Naive thymus-derived CD4-positive, alpha-beta T cell (primary cell): ENCODE data around the gene CPNE2. TPM values are rescaled to one million over a fixed set of nuclear protein-coding genes. Genes with fewer than 3 reads are reported as not detected.
A peak's percentile ranks its signal among the peaks of the same experiment; 100 is the strongest.

Experiments
- ATAC-seq: fragments of 150-1000 bp; cut with Tn5 transposase; 2 replicates; pipeline ENCODE4 v1.10.0; 2021; ENCODE audit warnings: mild to moderate bottlenecking, moderate library complexity
- CTCF ChIA-PET: fragments of 350-600 bp; sonication (Branson Sonifier 250); formaldehyde crosslinking; loops from one replicate; lab custom pipeline; 2021; ENCODE audit warnings: antibody characterized with exemption; lab: Charles Lee
- POLR2A ChIA-PET: fragments of 350-600 bp; sonication (Branson Sonifier 250); formaldehyde crosslinking; loops from one replicate; lab custom pipeline; 2021; ENCODE audit warnings: antibody characterized with exemption, inconsistent platforms; lab: Charles Lee
- DNase-seq, 9 donors: peaks; one replicate each; pipeline versions ENCODE4 v3.0.0 to v3.0.0-alpha.2; 2020 to 2022; ENCODE audit warnings: mixed read lengths in 1 of 9
- H3K27ac ChIP-seq: one replicate; pipeline ENCODE4 v1.7.0; 2013; ENCODE audit warnings: mild to moderate bottlenecking, low read depth, low read length, moderate library complexity
- H3K27me3 ChIP-seq, 2 donors: one replicate each; pipeline ENCODE4 v1.7.0; 2013; ENCODE audit warnings: low read length in 2 of 2, mild to moderate bottlenecking in 2 of 2, moderate library complexity in 2 of 2; ENCODE audit not compliant: control insufficient read depth in 2 of 2, insufficient read depth in 2 of 2
- H3K36me3 ChIP-seq, 3 experiments: 1 replicate in 2 of 3; 2 replicates in 1 of 3; pipeline ENCODE4 v1.7.0; 2013; ENCODE audit warnings: low read length in 3 of 3, mild to moderate bottlenecking in 3 of 3, moderate library complexity in 1 of 3; ENCODE audit not compliant: insufficient read depth in 3 of 3, control insufficient read depth in 2 of 3
- H3K4me1 ChIP-seq, 2 donors: one replicate each; pipeline ENCODE4 v1.7.0; 2013; ENCODE audit warnings: low read length in 2 of 2, mild to moderate bottlenecking in 2 of 2, moderate library complexity in 1 of 2; ENCODE audit not compliant: control insufficient read depth in 2 of 2, insufficient read depth in 2 of 2
- H3K4me3 ChIP-seq: 2 replicates; pipeline ENCODE4 v1.7.0; 2013; ENCODE audit warnings: mild to moderate bottlenecking, low read length
- H3K9me3 ChIP-seq, 3 experiments: 1 replicate in 2 of 3; 2 replicates in 1 of 3; pipeline ENCODE4 v1.7.0; 2013; ENCODE audit warnings: low read length in 3 of 3; ENCODE audit not compliant: control insufficient read depth in 2 of 3
- H3K27ac Mint-ChIP-seq, 9 donors: one replicate each; pipeline ENCODE4 v1.8.0; 2020 to 2022; ENCODE audit warnings: mixed read lengths in 9 of 9, mild to moderate bottlenecking in 8 of 9, moderate library complexity in 5 of 9, inconsistent platforms in 2 of 9
- H3K27me3 Mint-ChIP-seq, 5 donors: one replicate each; pipeline ENCODE4 v1.8.0; 2021 to 2022; ENCODE audit warnings: mixed read lengths in 5 of 5, mild to moderate bottlenecking in 1 of 5
- H3K36me3 Mint-ChIP-seq, 5 donors: one replicate each; pipeline ENCODE4 v1.8.0; 2020 to 2022; ENCODE audit warnings: mixed read lengths in 5 of 5, mild to moderate bottlenecking in 3 of 5, inconsistent platforms in 1 of 5
- H3K4me1 Mint-ChIP-seq, 7 donors: one replicate each; pipeline ENCODE4 v1.8.0; 2020 to 2022; ENCODE audit warnings: mixed read lengths in 7 of 7, mild to moderate bottlenecking in 3 of 7, inconsistent platforms in 1 of 7
- H3K4me3 Mint-ChIP-seq, 10 donors: one replicate each; pipeline ENCODE4 v1.8.0; 2020 to 2022; ENCODE audit warnings: mild to moderate bottlenecking in 10 of 10, mixed read lengths in 10 of 10, moderate library complexity in 6 of 10, inconsistent platforms in 2 of 10
- H3K9me3 Mint-ChIP-seq, 11 donors: one replicate each; pipeline ENCODE4 v1.8.0; 2020 to 2022; ENCODE audit warnings: mixed read lengths in 11 of 11, mild to moderate bottlenecking in 4 of 11, inconsistent platforms in 1 of 11, moderate library complexity in 1 of 11
- intact Hi-C, 2 donors: fragments of 100-400 bp; cut with micrococcal nuclease; formaldehyde crosslinking; loops; one replicate each; pipeline ENCODE4 v1.15.1; 2023
- polyA plus RNA-seq, 2 donors: library from polyadenylated mRNA; unstranded; fragments of 300-500 nt; fragmentation: Illumina TruSeq; gene quantifications; one replicate each; pipeline ENCODE4 v1.2.3, GENCODE V29; 2021
- total RNA-seq, 6 experiments: library from RNA in 5 of 6; stranded (reverse) in 5 of 6; gene quantifications; 1 replicate in 5 of 6; 2 replicates in 1 of 6; pipeline ENCODE4 v1.2.3 and lab custom pipeline; 2021 to 2026

The CPNE2 gene
- total and polyA plus RNA-seq, 7 experiments from 2014 or later: 1.1 to 12.6 (median 5.5) TPM

- Histone ChIP-seq H3K27ac (peak overlapping the region; percentile 80), H3K4me3 (peak overlapping the region; percentile 44), H3K27me3 (no peaks in the 10 kb centered on the region), H3K36me3 (no peaks in the 10 kb centered on the region), H3K9me3 (no peaks in the 10 kb centered on the region), H3K4me1 (peaks cover 81 to 88% of the 10 kb centered on the region in 2 donors)
- Mint-ChIP-seq H3K4me3 (peak overlapping the region in 8 of 10 donors; percentile 3 to 73 (median 58)), H3K27ac (peak overlapping the region; percentile 68 to 94 (median 88)), H3K9me3 (no peaks in the 10 kb centered on the region), H3K36me3 (peaks cover 0 to 2% (median 0%) of the 10 kb centered on the region in 5 donors), H3K27me3 (no peaks in the 10 kb centered on the region), H3K4me1 (peaks cover 51 to 98% (median 82%) of the 10 kb centered on the region in 7 donors)
- intact Hi-C loops: no loop called here
- ATAC-seq: no peak
- ChIA-PET CTCF (no interaction called here), POLR2A (interaction anchor here (1.2 kb wide), 1 partner anchor 39 kb away, joined by 3 read pairs; the partner anchor contains the start of gene CPNE2)
- DNase-seq: no peak
These were observed 39.1 kb downstream of the CPNE2 start for GRCh38 chr16:57131351-57131970.

- intact Hi-C loops: no loop called here
- Mint-ChIP-seq H3K36me3 (no peaks in the 10 kb centered on the region), H3K9me3 (no peaks in the 10 kb centered on the region), H3K4me1 (peaks cover 41 to 98% (median 79%) of the 10 kb centered on the region in 7 donors), H3K27ac (peak overlapping the region; percentile 65 to 91 (median 88)), H3K27me3 (no peaks in the 10 kb centered on the region), H3K4me3 (peak overlapping the region in 6 of 10 donors; percentile 18 to 97 (median 25))
- CTCF ChIA-PET: no interaction called here
- Histone ChIP-seq H3K27ac (peak overlapping the region; percentile 80), H3K4me1 (peaks cover 78 to 80% of the 10 kb centered on the region in 2 donors), H3K27me3 (no peaks in the 10 kb centered on the region), H3K36me3 (no peaks in the 10 kb centered on the region), H3K4me3 (no peak overlapping the region), H3K9me3 (no peaks in the 10 kb centered on the region)
- POLR2A ChIA-PET: no interaction called here
- DNase-seq (no peak), ATAC-seq (no peak)
These were observed 40.1 kb downstream of the CPNE2 start for GRCh38 chr16:57132470-57132869.

- no peaks in the 10 kb centered on the region for H3K27me3 ChIP-seq
- H3K27me3 Mint-ChIP-seq: no peaks in the 10 kb centered on the region
- intact Hi-C loops: no loop called here
- peaks cover 0 to 3% (median 0%) of the 10 kb centered on the region in 5 donors for H3K36me3 Mint-ChIP-seq
- DNase-seq (no peak), ATAC-seq (no peak)
- peak overlapping the region in 8 of 9 donors; percentile 65 to 96 (median 93) for H3K27ac Mint-ChIP-seq
- ChIA-PET CTCF (no interaction called here), POLR2A (interaction anchor here (3.4 kb wide), 1 partner anchor 11 kb away, joined by 18 read pairs; no protein-coding TSS in a partner anchor)
- H3K4me1 ChIP-seq: peaks cover 74 to 80% of the 10 kb centered on the region in 2 donors
- no peaks in the 10 kb centered on the region for H3K36me3 ChIP-seq
- H3K9me3 Mint-ChIP-seq: no peaks in the 10 kb centered on the region
- H3K9me3 ChIP-seq: no peaks in the 10 kb centered on the region
- H3K27ac ChIP-seq: peak overlapping the region; percentile 80
- H3K4me1 Mint-ChIP-seq: peaks cover 39 to 96% (median 76%) of the 10 kb centered on the region in 7 donors
- peak overlapping the region in 4 of 10 donors; percentile 21 to 97 (median 89) for H3K4me3 Mint-ChIP-seq
- peak overlapping the region; percentile 75 for H3K4me3 ChIP-seq
These were observed 40.6 kb downstream of the CPNE2 start for GRCh38 chr16:57133031-57133430.

GRCh38 chr16:57133886-57134285 is 41.5 kb downstream of the CPNE2 start:
- POLR2A ChIA-PET: interaction anchor here (0.9 to 3.4 kb wide), 3 partner anchors 10 to 28 kb away, joined by 5 to 18 read pairs (median 6); no protein-coding TSS in a partner anchor
- Mint-ChIP-seq H3K9me3 (peaks cover 0 to 4% (median 0%) of the 10 kb centered on the region in 11 donors), H3K4me1 (peaks cover 42 to 97% (median 79%) of the 10 kb centered on the region in 7 donors), H3K27ac (peak overlapping the region; percentile 88 to 96 (median 95)), H3K36me3 (peaks cover 0 to 4% (median 0%) of the 10 kb centered on the region in 5 donors), H3K4me3 (peak overlapping the region in 9 of 10 donors; percentile 84 to 97 (median 90)), H3K27me3 (no peaks in the 10 kb centered on the region)
- intact Hi-C loops: loop anchor here in 1 of 2 donors (2.0 kb wide), 2 partner anchors 35 to 41 kb away; partner anchors contain the start of gene CPNE2
- CTCF ChIA-PET: interaction anchor here (1.7 kb wide), 1 partner anchor 41 kb away, joined by 8 read pairs; the partner anchor contains the start of gene CPNE2
- peak overlapping the region; percentile 75 for H3K4me3 ChIP-seq
- ATAC-seq (no peak), DNase-seq (no peak)
- peaks cover 68 to 73% of the 10 kb centered on the region in 2 donors for H3K4me1 ChIP-seq
- H3K9me3 ChIP-seq: no peaks in the 10 kb centered on the region
- no peaks in the 10 kb centered on the region for H3K27me3 ChIP-seq
- H3K27ac ChIP-seq: peak overlapping the region; percentile 80
- no peaks in the 10 kb centered on the region for H3K36me3 ChIP-seq

GRCh38 chr16:57134982-57135381 is 42.6 kb downstream of the CPNE2 start:
- Mint-ChIP-seq H3K27ac (peak overlapping the region; percentile 88 to 96 (median 95)), H3K36me3 (peaks cover 0 to 4% (median 0%) of the 10 kb centered on the region in 5 donors), H3K9me3 (peaks cover 0 to 4% (median 0%) of the 10 kb centered on the region in 11 donors), H3K4me1 (peaks cover 31 to 97% (median 79%) of the 10 kb centered on the region in 7 donors), H3K27me3 (no peaks in the 10 kb centered on the region), H3K4me3 (peak overlapping the region; percentile 83 to 97 (median 88))
- POLR2A ChIA-PET: interaction anchor here (1.4 to 3.4 kb wide), 5 partner anchors 9 to 204 kb away, joined by 3 to 18 read pairs (median 6); partner anchors contain the start of genes CPNE2, HERPUD1, PSME3IP1 and RSPRY1
- Histone ChIP-seq H3K4me1 (peaks cover 61 to 65% of the 10 kb centered on the region in 2 donors), H3K36me3 (no peaks in the 10 kb centered on the region), H3K4me3 (peak overlapping the region; percentile 75), H3K27ac (peak overlapping the region; percentile 80), H3K27me3 (no peaks in the 10 kb centered on the region), H3K9me3 (no peaks in the 10 kb centered on the region)
- ATAC-seq (peak; percentile 82), DNase-seq (peak in 8 of 9 donors; percentile 34 to 59 (median 48))
- intact Hi-C loops: loop anchor here in 1 of 2 donors (1.0 to 2.0 kb wide), 3 partner anchors 11 to 42 kb away; partner anchors contain the start of gene CPNE2
- CTCF ChIA-PET: interaction anchor here (1.2 to 1.7 kb wide), 2 partner anchors 9 to 42 kb away, joined by 6 to 8 read pairs; partner anchors contain the start of gene CPNE2

- Mint-ChIP-seq H3K36me3 (peaks cover 0 to 4% (median 0%) of the 10 kb centered on the region in 5 donors), H3K27ac (peak overlapping the region in 7 of 9 donors; percentile 72 to 96 (median 91)), H3K9me3 (peaks cover 0 to 4% (median 0%) of the 10 kb centered on the region in 11 donors), H3K4me1 (peaks cover 33 to 98% (median 74%) of the 10 kb centered on the region in 7 donors), H3K4me3 (peak overlapping the region in 2 of 10 donors; percentile 12 to 17), H3K27me3 (no peaks in the 10 kb centered on the region)
- Histone ChIP-seq H3K36me3 (no peaks in the 10 kb centered on the region), H3K27me3 (no peaks in the 10 kb centered on the region), H3K9me3 (no peaks in the 10 kb centered on the region), H3K4me1 (peaks cover 60 to 65% of the 10 kb centered on the region in 2 donors), H3K27ac (no peak overlapping the region), H3K4me3 (no peak overlapping the region)
- CTCF ChIA-PET: no interaction called here
- ATAC-seq (no peak), DNase-seq (no peak)
- POLR2A ChIA-PET: no interaction called here
- intact Hi-C loops: no loop called here
These were observed 44.7 kb downstream of the CPNE2 start for GRCh38 chr16:57137043-57137442.
